GF-D8 (cell line): ENCODE results near the gene POU4F1.

ENCODE experiments used
- DNase-seq: peaks from one replicate; lab custom pipeline; 2025; lab: John Stamatoyannopoulos, UW

The POU4F1 gene

DNA sequence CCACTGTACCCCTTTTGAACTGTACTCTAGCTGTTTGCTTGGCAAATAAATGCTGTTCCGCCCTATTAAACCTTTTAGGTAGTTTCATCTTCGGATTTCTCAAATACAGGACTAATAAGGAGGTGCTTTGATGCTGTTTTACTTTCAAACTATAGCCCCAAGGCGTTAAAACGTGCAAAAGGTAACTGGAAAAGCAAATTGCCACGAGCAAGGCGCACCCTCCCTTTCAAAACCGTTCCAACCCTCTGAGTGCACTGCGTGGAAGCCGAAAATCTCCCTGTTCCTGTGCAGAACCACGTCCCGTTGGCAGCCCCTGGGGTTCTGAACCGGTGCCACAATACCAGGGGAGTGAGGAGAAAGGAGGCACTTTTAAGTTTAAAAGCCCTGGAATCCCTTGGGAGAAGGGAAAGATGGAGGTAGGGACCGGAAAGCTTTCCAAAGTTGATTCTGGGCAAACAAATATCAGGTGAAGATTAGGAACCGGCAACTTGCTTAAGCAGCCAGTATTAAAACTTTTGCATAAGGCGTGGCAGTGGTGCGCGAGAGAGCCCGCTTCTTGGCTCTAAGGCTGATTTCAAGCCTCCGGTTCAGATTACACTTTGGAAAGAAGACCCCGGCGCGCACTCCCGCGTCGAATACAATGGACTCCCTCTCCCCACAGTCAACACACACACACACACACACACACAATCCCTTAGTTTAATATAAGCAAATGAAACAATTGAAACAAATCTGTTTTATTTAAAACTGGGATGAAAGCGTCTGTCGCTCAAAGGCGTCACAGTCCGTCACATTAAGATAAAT is 9.5 kb downstream of the POU4F1 start:
- no peak for DNase-seq

- DNase-seq: no peak
These were observed 10.2 kb downstream of the POU4F1 start for GRCh38 chr13:78593129-78593528.

- DNase-seq: no peak
These were observed 10.8 kb downstream of the POU4F1 start for GRCh38 chr13:78592584-78592983.

GRCh38 chr13:78589206-78589605 is 14.1 kb downstream of the POU4F1 start:
- DNase-seq: no peak

GRCh38 chr13:78587395-78587794 is 16.0 kb downstream of the POU4F1 start:
- DNase-seq: no peak

GRCh38 chr13:78586706-78587105 is 16.6 kb downstream of the POU4F1 start:
- no peak for DNase-seq

DNA sequence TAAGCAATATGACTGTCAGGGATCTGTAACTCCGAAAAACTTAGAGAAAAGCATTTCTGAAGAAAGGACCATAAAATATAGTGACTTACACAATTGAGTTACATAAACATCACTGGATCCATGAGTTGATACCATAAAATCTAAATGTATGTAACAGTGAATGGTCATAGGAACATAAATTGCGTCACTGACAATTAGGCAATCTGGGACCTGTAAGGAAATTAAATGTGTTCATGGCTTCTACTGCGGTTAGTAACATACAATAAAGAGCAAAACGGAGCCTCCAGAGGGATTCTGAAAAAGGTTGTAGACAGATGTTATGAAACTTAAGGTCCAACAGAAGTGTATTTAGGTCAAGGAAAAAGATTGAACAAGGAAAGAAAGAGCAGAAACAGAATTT is 27.1 kb downstream of the POU4F1 start:
- DNase-seq: no peak

GRCh38 chr13:78572459-78572858 is 30.9 kb downstream of the POU4F1 start:
- no peak for DNase-seq

- DNase-seq: no peak
These were observed 34.3 kb downstream of the POU4F1 start for GRCh38 chr13:78569029-78569428.

- DNase-seq: no peak
These were observed 36.7 kb downstream of the POU4F1 start for GRCh38 chr13:78566631-78567030.

- no peak for DNase-seq
These were observed 41.0 kb downstream of the POU4F1 start for GRCh38 chr13:78562237-78562889.
